HG03521 (cell line): ENCODE results near the gene ATXN7L1.

ENCODE experiments used
- ATAC-seq: cut with Tn5 transposase; IDR thresholded peaks from one replicate; pipeline ENCODE4 v1.9.1; 2021; ENCODE audit warnings: mild to moderate bottlenecking, moderate library complexity; ENCODE audit not compliant: unreplicated experiment

The ATXN7L1 gene

GRCh38 chr7:105653441-105654005, 222.9 kb downstream of the ATXN7L1 start:
- ATAC-seq = no peak

DNA sequence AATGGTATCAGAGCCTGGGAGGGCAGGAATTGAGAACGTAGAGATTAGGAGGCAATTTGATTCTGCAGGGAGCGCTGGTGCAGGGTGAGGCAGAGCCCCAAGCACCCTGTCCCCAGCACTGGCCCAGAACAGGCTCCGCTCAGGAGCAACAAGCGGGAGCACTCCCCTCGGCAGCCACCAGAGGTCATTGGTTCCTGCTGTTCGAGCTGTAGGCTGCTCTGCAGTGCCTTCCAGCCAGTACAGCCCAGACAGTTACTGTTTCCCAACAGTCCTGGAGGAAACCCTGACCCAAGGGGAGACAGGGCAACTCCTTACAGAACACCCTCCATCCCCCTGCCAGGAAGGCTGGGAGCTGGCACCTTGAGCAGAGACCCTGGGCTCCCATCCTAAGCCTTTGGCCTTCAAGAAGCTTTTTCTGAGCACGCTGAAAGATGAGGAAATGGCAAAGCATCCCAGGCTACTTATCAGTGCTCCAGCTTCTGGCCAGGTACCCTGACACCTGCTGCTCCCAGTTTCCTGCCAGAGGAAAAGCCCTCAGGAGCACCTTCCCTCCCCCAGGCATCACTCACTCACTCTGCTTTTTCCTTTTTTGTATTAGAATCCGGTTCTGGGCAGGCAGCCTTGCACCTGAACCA, 223.9 kb downstream of the ATXN7L1 start:
- peak; percentile 80 for ATAC-seq

DNA sequence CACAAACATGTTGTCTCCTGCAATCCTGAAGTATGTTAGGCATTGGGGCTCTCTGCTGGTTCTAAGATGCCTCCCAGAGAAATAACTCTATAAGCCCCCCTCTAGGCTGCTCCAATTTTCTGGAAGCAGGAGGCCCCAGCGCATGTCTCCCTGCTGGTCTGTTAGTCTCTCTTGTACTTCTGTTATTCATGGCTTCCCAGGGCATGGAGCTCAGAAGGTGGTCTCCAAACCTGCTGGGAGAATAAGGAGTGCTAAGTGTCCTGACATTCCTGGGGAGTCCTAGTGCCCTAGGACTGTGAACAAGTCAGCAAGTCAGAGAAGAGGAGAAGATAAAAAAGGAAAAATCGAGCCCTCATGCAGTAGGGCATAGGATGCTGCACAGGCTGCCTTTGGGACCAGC, 224.6 kb downstream of the ATXN7L1 start:
- ATAC-seq = no peak

DNA sequence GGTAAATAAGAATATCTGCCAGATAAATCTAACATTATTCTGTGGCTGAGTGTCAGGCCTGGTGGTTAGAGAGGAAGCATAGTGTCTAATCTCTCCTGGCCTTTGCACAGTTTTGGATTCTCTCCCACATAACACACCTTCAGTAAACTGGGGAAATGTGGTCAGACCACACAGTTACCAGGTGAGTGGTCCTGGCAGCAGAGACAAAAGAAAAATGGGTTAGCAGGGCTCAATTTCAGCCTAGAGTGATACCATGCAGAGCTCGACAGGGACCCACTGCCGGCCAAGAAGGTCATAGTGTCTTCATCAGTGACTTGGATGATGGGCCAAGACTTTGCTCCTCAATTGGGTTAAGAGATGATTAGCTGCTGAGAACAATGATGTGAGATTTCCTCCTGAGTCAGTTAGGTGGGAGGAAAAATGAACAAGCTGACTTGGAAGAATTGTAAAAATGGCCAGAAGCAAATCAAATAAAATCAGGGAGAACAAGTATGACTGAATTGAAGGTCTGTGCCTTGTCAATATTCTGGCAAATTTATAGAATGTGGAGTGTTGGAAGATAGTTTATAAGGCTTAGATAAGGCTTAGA, 225.9 kb downstream of the ATXN7L1 start:
- no peak for ATAC-seq

- no peak for ATAC-seq
Observed at GRCh38 chr7:105649727-105650381, 226.5 kb downstream of the ATXN7L1 start.

DNA sequence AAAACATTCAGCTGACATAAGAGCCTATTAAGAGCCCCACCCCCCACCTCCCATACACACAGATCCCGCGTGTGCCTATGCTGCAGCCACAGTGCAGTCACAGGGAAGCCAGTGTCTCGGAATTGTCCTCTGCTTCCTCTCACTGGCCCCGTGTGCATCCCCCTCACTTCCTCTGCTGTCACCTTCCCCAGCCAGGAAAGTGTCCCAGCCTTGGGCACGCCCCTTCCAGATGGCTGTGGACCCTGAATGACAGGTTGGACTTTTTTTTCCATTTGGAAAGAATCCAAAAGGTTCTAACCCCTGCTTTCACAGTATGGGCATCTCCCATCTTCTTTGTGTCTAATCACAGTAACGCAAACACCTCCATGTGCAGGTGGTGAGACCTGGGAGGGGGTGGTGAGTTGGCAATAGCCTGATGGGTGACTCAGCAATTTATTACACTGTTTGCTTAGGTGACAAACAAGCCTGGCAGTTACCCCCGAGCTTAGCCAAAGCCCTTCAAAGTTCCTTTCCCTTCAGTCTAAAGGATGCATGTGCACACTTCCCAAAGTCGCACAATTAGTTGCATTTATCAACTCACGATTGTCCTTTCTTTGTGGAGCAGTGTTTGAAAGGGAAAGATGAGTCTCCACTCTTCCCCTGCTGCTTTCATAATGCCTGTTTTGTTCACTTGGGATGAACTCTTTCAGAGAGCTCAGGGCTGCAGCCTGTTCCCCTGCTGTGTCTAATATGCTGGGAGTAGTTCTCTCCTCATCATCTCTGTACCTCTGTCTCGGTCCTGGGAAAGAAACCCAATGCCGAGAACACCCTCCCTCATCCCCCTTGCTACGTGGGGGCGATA, 227.6 kb downstream of the ATXN7L1 start:
- no peak for ATAC-seq

DNA sequence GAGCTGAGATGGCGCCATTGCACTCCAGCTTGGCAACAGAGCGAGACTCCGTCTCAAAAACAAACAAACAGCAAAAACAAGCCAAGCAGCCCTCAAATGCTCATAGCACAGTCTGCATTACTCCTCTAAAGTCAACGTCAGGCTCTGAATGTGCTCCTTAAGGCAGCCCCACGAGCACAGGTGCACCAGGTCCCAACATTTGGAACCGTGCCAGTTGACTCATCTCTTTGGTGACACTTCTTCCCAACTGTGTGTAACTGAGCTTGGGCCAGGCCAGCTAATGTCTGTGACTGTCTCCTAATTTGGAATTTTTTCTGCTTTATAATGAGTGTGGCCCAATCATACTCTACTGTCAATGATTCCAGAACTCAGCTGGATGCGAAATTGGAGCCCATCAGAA, 228.8 kb downstream of the ATXN7L1 start:
- no peak for ATAC-seq

GRCh38 chr7:105644937-105645336, 231.5 kb downstream of the ATXN7L1 start:
- no peak for ATAC-seq

DNA sequence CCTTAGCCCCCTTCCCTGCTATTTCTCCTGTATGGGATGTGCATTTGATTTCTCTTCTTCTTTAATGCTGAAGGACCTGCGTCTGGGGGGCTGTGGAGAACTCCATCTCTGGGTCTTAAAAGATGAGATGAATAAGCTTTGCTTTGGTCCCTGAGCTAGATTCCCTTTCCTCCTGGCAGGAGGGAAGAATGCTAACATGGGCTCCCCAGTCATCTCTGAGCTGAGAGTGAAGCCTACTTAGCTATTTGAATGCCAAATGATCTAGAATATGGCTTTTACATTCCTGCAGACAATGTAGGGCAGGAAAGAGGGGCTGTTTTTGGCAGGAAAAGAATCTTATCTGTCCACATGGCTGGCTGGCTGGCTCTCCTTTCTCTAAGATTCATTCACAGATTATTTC, 232.5 kb downstream of the ATXN7L1 start:
- no peak for ATAC-seq

DNA sequence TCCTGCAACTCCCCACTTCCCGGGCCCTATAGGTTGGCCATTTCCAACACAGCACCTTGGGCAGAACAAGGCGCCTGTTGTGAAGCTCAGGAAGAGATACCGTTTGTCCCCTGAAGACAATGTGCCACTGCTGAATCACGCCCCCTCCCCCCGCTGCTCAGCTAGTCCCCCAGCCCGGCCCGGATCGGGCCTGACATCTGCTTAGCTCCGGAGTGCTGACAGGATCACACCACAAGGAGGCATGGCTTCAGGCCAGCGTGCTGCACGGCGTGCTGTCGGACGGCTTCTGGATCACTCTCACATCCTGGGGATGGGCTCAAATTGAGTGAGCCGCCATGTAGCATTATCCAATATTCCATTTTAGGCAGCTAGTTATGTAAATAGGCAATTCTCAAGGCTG, 233.0 kb downstream of the ATXN7L1 start:
- ATAC-seq = no peak

DNA sequence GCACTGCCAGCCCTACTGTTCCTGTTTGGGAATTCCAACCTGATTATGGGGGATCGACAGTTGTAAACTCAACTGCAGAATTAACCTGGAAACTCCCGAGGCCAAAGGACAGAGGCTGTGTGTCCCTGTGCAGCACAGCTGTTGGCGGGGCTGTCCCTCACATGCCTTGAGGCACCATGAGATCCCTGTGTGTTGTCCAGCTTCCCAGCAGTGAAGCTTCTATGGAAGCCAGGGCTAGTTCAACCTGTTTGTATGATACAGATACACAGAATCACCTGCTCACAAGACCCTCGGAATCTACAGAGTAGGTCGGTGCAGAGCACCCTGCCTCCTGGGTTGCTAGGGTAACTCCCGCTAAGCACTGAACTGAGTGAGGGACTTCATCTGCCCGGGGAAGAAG, 234.1 kb downstream of the ATXN7L1 start:
- no peak for ATAC-seq

- ATAC-seq = no peak
Observed at GRCh38 chr7:105640956-105641810, 235.2 kb downstream of the ATXN7L1 start.

DNA sequence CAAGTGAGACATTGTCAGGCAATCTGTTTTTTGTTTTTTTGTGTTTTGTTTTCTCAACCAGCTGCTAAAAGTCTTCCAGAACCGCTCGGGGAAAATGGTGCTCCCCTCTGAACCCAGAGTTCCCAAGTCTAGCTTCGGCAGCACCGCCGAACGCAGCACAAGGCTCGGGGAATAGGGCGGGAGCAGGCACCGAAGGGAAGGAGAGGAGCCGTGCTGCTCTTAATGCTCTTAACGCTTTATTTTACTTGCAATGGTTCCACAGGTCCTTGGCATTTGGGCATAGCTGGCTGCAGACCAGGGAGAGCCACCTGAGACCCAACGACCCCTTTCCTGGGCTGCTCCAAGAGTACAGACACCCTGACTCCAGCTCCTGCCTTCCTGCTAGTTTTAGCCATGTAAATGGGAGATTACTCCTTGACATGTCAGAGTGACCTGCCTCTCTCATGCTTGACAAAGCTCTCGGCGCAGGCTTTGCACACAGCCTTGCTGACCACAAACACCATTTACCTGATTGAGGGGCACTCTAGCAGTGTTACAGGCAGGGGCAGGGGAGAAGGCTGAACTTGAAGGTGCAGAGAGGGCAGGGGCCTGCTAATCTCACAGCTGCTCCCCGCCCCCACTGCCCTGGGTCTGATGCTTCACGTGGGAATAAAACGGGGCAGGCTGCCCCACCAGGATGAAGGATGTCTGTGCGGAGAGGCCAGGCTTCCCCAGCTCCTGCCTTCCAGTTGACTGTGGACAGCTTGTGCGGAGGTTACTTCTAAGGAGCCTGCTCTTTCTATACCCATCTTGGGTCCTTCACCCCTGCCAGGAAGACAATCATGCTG, 236.5 kb downstream of the ATXN7L1 start:
- no peak for ATAC-seq

- no peak for ATAC-seq
Observed at GRCh38 chr7:105638902-105639495, 237.4 kb downstream of the ATXN7L1 start.

- no peak for ATAC-seq
Observed at GRCh38 chr7:105638334-105638733, 238.1 kb downstream of the ATXN7L1 start.

DNA sequence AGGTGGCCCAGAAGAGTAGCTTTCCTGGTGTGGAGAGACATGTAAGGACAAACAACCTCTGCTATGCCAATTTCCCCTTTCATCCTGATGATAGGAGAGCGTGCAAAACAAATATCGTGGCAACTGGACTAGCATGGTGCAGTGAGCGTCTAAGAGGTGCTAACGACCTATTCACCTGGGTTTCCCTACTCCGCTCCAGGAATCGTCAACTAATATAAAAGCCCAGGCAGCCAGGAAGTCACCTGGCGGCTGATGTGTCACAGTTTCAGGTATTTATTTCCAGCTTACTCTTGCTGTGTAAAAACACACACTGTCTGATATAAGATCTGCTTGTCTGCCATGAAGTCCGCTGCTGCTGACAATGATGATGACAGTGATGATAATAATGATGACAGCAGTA, 238.6 kb downstream of the ATXN7L1 start:
- no peak for ATAC-seq

DNA sequence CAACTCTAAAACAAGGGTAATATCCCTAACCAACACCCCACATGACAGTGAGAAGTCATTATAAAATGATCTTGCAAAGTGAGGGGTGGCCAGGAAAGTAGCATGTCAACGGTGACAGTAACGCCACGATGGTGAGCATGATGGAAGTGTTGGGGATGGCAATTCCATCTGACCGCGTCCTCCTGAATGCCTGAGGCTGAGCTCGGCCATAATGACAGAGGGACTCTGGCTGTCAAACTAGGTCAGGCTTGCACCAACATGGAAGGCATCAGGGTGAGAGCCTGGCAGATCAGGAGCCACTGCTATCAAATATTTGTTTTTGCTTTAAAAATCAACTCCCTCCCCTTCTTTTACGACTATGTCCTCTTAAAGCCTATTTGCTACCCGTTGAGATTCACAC, 239.4 kb downstream of the ATXN7L1 start:
- no peak for ATAC-seq

DNA sequence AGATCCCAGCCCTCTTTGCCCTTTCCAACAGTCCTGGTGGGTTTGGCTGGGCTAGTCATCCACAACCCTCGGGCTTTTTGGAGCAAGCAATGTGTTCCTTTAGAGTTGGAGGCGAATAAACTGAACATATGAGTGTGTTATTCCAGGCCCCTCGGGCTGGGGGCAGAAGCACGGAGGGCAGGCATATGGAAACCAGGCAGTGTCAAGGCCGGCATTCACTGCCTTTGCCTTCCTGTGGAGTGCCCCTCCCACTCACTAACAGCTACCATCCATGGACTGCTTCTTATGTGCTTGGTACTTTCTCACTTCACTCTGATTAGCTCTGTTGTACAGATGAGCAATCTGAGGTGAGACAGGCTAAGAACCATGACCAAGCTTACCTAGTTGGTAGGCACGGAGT, 241.2 kb downstream of the ATXN7L1 start:
- no peak for ATAC-seq

DNA sequence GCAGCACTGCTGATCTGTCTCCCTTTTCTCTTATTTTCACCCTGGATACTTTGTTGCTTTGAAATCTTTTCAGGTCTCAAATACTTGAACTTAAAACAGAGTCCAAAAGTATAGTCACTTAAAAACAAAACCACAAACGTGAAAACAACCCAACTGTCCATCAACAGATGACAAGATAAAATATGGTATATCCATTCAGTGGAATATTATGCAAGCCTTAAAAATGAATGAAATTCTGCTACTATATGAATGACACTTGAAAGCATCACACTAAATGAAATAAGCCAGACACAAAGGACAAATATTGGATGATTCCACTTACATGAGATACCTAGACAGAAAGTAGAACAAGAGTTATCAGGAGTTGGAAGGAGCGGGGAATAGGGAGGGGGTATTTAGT, 250.4 kb downstream of the ATXN7L1 start:
- no peak for ATAC-seq
